Uterus (tissue), 2 donors: ENCODE measurements around the gene HERC3.

Experiments used
- POLR2A ChIP-seq, 2 donors: fragments of 450-650 bp; IDR thresholded peaks; one replicate each; pipeline ENCODE4 v1.6.1; 2016; ENCODE audit warnings: antibody characterized with exemption in 2 of 2, mild to moderate bottlenecking in 1 of 2, moderate library complexity in 1 of 2
- TF ChIP-seq, protein P1 (sequence below), 4 experiments: fragments of 200-600 bp in 2 of 4; fragments of 450-650 bp in 2 of 4; sonication (generic) in 2 of 4; IDR thresholded peaks; one replicate each; pipeline ENCODE4 v1.5.1; 2016 to 2019; ENCODE audit warnings: antibody characterized with exemption in 4 of 4, mild to moderate bottlenecking in 2 of 4, moderate library complexity in 1 of 4

DNA sequence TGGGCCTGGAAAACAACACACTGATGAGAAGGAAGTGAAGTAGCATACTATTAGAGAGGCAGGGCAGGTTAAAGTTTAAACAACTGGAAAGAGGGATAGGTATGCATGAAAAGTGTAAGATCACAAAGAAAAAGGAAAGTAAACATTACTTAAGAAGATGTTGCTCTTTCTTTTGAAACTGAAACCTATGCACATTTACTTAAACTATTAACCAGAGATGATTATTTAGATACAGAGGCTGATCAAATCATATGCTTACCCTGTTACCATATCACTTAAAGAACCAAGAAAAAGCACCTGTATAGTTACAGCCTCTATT is 67.6 kb downstream of the HERC3 start:
- TF ChIP-seq, protein P1, sequence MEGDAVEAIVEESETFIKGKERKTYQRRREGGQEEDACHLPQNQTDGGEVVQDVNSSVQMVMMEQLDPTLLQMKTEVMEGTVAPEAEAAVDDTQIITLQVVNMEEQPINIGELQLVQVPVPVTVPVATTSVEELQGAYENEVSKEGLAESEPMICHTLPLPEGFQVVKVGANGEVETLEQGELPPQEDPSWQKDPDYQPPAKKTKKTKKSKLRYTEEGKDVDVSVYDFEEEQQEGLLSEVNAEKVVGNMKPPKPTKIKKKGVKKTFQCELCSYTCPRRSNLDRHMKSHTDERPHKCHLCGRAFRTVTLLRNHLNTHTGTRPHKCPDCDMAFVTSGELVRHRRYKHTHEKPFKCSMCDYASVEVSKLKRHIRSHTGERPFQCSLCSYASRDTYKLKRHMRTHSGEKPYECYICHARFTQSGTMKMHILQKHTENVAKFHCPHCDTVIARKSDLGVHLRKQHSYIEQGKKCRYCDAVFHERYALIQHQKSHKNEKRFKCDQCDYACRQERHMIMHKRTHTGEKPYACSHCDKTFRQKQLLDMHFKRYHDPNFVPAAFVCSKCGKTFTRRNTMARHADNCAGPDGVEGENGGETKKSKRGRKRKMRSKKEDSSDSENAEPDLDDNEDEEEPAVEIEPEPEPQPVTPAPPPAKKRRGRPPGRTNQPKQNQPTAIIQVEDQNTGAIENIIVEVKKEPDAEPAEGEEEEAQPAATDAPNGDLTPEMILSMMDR (IDR thresholded peaks at IDR 0.05): no peak
- no peak for TF ChIP-seq POLR2A (IDR thresholded peaks at IDR 0.05)
